Thoracic aorta (tissue), 2 donors: Measurements from ENCODE around the gene CYP2A13. TPM values are rescaled to one million over a fixed set of nuclear protein-coding genes. Genes with fewer than 3 reads are reported as not detected.
"Not testable (repeated sequence)": the region's sequence is repeated elsewhere in the genome, so short reads cannot be mapped to it uniquely, and the experiment has no call there.

Experiments
- ATAC-seq: fragments of 150-250 bp; one replicate; pipeline ENCODE4 v1.8.0; 2017; ENCODE audit warnings: low read depth; ENCODE audit not compliant: insufficient number of reproducible peaks, low FRiP score
- DNase-seq: peaks from one replicate; pipeline ENCODE4 v3.0.0-alpha.2; 2020; ENCODE audit warnings: low spot score
- H3K27ac ChIP-seq, 2 donors: fragments of 200-600 bp; sonication (generic); 1 replicate in 1 of 2; 2 replicates in 1 of 2; pipeline ENCODE4 v1.5.1; 2016; ENCODE audit warnings: mild to moderate bottlenecking in 2 of 2, moderate library complexity in 2 of 2
- H3K27me3 ChIP-seq: fragments of 200-600 bp; sonication (generic); replicated peaks from 2 replicates; pipeline ENCODE4 v1.6.0; 2016; ENCODE audit warnings: mild to moderate bottlenecking; ENCODE audit not compliant: insufficient read depth
- H3K36me3 ChIP-seq: fragments of 200-600 bp; sonication (generic); one replicate; pipeline ENCODE4 v1.5.1; 2016
- H3K4me1 ChIP-seq, 2 donors: fragments of 200-600 bp; sonication (generic); 1 replicate in 1 of 2; 2 replicates in 1 of 2; pipeline versions ENCODE4 v1.5.1 to v1.6.0; 2016; ENCODE audit warnings: low read depth in 2 of 2, mild to moderate bottlenecking in 1 of 2; ENCODE audit not compliant: control insufficient read depth in 1 of 2
- H3K4me3 ChIP-seq: fragments of 200-600 bp; sonication (generic); 2 replicates; pipeline ENCODE4 v1.5.1; 2016; ENCODE audit warnings: mild to moderate bottlenecking
- H3K9me3 ChIP-seq: fragments of 200-600 bp; sonication (generic); 2 replicates; pipeline ENCODE4 v1.5.1; 2016
- CTCF ChIP-seq: fragments of 200-600 bp; sonication (generic); IDR thresholded peaks from one replicate; pipeline ENCODE4 v1.5.1; 2019; ENCODE audit warnings: antibody characterized with exemption
- total RNA-seq, 2 donors: library from RNA; depleted of rRNA; stranded (reverse); fragments of >200 nt; gene quantifications; one replicate each; pipeline versions ENCODE4 v1.1.0 to v1.2.3, GENCODE V29; 2016

Gene CYP2A13
- total RNA-seq, 2 donors from 2014 or later: not detected

- no peak overlapping the region for H3K4me3 ChIP-seq
- H3K4me1 ChIP-seq: no peaks in the 10 kb centered on the region
- DNase-seq (no peak), ATAC-seq (no peak)
- H3K36me3 ChIP-seq: no peaks in the 10 kb centered on the region
- H3K27me3 ChIP-seq: no peaks in the 10 kb centered on the region
- H3K9me3 ChIP-seq: no peaks in the 10 kb centered on the region
- TF ChIP-seq CTCF: no peak
- no peak overlapping the region for H3K27ac ChIP-seq
Observed at GRCh38 chr19:41096353-41096752, 8.1 kb downstream of the CYP2A13 start.

DNA sequence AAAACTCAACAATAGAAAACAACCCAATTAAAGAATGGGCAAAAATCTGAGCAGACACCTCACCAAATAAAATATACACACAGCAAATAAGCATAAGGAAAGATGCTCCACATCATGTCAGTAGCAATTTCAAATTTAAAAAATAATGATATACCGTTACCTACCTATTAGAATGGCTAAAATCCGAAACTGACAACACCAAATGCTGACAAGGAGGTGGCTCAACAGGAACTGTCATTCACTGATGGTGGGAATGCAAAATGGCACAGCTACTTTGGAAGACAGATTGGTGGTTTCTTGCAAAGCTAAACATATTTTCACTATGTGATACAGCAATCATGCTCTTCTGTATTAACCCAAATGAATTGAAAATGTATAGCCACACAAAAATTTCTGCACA, 9.1 kb downstream of the CYP2A13 start:
- Histone ChIP-seq H3K36me3 (no peaks in the 10 kb centered on the region), H3K27me3 (no peaks in the 10 kb centered on the region), H3K27ac (no peak overlapping the region), H3K4me1 (no peaks in the 10 kb centered on the region), H3K4me3 (no peak overlapping the region), H3K9me3 (no peaks in the 10 kb centered on the region)
- DNase-seq (no peak), ATAC-seq (no peak)
- TF ChIP-seq CTCF: no peak

DNA sequence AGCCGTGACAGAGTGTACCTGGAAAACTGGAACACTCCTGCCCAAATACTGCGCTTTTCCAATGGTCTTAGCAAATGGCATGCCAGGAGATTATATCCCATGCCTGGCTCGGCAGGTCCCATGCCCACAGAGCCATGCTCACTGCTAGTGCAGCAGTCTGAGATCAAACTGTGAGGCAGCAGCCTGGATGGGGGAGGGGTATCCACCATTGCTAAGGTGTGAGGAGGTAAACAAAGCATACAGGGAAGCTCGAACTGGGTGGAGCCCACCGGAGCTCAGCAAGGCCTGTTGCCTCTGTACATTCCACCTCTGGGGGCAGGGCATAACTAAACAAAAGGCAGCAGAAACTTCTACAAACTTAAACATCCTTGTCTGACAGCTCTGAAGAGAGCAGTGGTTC, 10.5 kb downstream of the CYP2A13 start:
- Histone ChIP-seq H3K27ac (no peak overlapping the region), H3K36me3 (no peaks in the 10 kb centered on the region), H3K4me3 (no peak overlapping the region), H3K4me1 (no peaks in the 10 kb centered on the region), H3K27me3 (no peaks in the 10 kb centered on the region), H3K9me3 (no peaks in the 10 kb centered on the region)
- no peak for TF ChIP-seq CTCF
- ATAC-seq: no peak
- DNase-seq: no peak

DNA sequence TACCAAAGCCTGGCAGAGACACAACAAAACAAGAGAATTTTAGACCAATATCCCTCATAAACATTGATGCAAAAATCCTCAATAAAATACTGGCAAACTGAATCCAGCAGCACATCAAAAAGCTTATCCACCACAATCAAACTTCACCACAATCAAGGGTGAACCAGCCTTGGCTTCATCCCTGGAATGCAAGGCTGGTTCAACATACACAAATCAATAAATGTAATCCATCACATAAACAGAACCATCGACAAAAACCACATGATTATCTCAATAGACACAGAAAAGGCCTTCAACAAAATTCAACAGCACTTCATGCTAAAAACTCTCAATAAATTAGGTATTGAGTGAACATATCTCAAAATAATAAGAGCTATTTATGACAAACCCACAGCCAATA, 14.0 kb downstream of the CYP2A13 start:
- not testable (repeated sequence) for H3K4me3 ChIP-seq, H3K27me3 ChIP-seq, H3K27ac ChIP-seq, ATAC-seq, H3K4me1 ChIP-seq, DNase-seq, H3K9me3 ChIP-seq, H3K36me3 ChIP-seq

DNA sequence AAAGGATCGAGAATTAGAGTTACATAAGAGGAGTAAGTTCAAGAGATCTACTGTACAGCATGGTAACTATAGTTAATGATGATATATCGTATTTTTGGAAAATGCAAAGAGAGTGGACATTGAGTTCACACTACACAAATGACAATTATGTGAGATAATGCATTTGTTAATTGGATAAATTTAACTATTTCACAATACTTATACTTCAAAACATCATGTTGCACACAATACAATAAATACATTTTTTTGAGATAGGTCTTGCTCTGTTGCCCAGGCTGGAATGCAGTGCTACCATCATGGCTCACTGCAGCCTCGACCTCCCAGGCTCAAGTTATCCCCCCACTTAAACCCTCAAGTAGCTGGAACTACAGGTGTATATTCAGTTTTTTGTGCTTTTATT, 17.9 kb downstream of the CYP2A13 start:
- Histone ChIP-seq H3K27me3 (no peaks in the 10 kb centered on the region), H3K36me3 (no peaks in the 10 kb centered on the region), H3K9me3 (no peaks in the 10 kb centered on the region), H3K4me1 (no peaks in the 10 kb centered on the region), H3K4me3 (no peak overlapping the region), H3K27ac (no peak overlapping the region)
- no peak for TF ChIP-seq CTCF
- no peak for ATAC-seq
- DNase-seq: no peak

GRCh38 chr19:41111296-41111695, 23.0 kb downstream of the CYP2A13 start:
- DNase-seq (no peak), ATAC-seq (no peak)
- TF ChIP-seq CTCF: no peak
- no peaks in the 10 kb centered on the region for H3K27me3 ChIP-seq
- no peaks in the 10 kb centered on the region for H3K9me3 ChIP-seq
- no peaks in the 10 kb centered on the region for H3K4me1 ChIP-seq
- H3K27ac ChIP-seq: no peak overlapping the region
- no peak overlapping the region for H3K4me3 ChIP-seq
- H3K36me3 ChIP-seq: no peaks in the 10 kb centered on the region
